WERI-Rb-1 (cell line): Measurements from ENCODE around the gene WNT5A.

Experiments used
- DNase-seq: peaks from one replicate; pipeline ENCODE4 v3.0.0-alpha.2; 2020
- H3K27ac ChIP-seq: fragments of 250-450 bp; sonication (Bioruptor Pico); 2 replicates; pipeline ENCODE4 v1.5.1; 2020; ENCODE audit warnings: mild to moderate bottlenecking, moderate library complexity
- H3K27me3 ChIP-seq: fragments of 250-450 bp; sonication (Bioruptor Pico); 2 replicates; pipeline ENCODE4 v1.5.1; 2021; ENCODE audit warnings: mild to moderate bottlenecking, low read depth, moderate library complexity; ENCODE audit not compliant: insufficient read depth, severe bottlenecking
- H3K36me3 ChIP-seq: fragments of 250-450 bp; sonication (Bioruptor Pico); 2 replicates; pipeline ENCODE4 v1.5.1; 2020; ENCODE audit warnings: mild to moderate bottlenecking, moderate library complexity
- H3K4me3 ChIP-seq: 2 replicates; pipeline ENCODE4 v1.5.1; 2011; ENCODE audit warnings: low read depth, mild to moderate bottlenecking, control low read depth, low read length
- H3K9me3 ChIP-seq: fragments of 250-450 bp; sonication (Bioruptor Pico); 2 replicates; pipeline ENCODE4 v1.5.1; 2021; ENCODE audit warnings: mild to moderate bottlenecking, moderate library complexity; ENCODE audit not compliant: severe bottlenecking
- TF ChIP-seq, protein P1 (sequence below): IDR thresholded peaks from 2 replicates; pipeline ENCODE4 v1.5.1; 2011; ENCODE audit warnings: low read depth, mild to moderate bottlenecking, control low read depth, inconsistent platforms, low read length

The WNT5A gene

DNA sequence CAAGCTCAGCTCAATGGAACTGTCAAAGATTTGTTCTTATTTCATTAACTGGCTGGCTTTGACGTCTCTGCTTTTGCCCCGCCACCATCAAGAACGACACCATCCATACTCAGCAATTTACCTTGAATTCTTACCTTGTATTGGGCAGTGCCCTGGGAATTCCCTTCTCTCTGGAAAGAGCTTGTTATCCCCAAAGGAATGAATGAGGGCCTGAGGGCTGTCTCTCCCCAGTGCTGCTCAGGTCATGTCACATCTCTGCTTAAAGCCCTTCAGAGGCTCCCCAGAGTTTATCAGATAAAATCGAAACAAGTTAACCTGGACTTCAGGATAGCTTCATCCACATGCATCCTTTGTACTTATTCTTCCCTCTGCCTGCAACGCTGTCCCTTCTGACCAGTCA is 5.9 kb upstream of the WNT5A start:
- H3K4me3 ChIP-seq = no peak overlapping the region
- H3K27me3 ChIP-seq = no peaks in the 10 kb centered on the region
- H3K9me3 ChIP-seq = no peaks in the 10 kb centered on the region
- DNase-seq = no peak
- TF ChIP-seq, protein P1, sequence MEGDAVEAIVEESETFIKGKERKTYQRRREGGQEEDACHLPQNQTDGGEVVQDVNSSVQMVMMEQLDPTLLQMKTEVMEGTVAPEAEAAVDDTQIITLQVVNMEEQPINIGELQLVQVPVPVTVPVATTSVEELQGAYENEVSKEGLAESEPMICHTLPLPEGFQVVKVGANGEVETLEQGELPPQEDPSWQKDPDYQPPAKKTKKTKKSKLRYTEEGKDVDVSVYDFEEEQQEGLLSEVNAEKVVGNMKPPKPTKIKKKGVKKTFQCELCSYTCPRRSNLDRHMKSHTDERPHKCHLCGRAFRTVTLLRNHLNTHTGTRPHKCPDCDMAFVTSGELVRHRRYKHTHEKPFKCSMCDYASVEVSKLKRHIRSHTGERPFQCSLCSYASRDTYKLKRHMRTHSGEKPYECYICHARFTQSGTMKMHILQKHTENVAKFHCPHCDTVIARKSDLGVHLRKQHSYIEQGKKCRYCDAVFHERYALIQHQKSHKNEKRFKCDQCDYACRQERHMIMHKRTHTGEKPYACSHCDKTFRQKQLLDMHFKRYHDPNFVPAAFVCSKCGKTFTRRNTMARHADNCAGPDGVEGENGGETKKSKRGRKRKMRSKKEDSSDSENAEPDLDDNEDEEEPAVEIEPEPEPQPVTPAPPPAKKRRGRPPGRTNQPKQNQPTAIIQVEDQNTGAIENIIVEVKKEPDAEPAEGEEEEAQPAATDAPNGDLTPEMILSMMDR = no peak
- no peak overlapping the region for H3K27ac ChIP-seq
- H3K36me3 ChIP-seq = no peaks in the 10 kb centered on the region

- no peaks in the 10 kb centered on the region for H3K9me3 ChIP-seq
- peaks cover 4% of the 10 kb centered on the region for H3K27me3 ChIP-seq
- no peak overlapping the region for H3K27ac ChIP-seq
- H3K4me3 ChIP-seq = no peak overlapping the region
- TF ChIP-seq, protein P1 = no peak
- no peak for DNase-seq
- no peaks in the 10 kb centered on the region for H3K36me3 ChIP-seq
Observed at GRCh38 chr3:55491296-55491816, 4.2 kb upstream of the WNT5A start.

DNA sequence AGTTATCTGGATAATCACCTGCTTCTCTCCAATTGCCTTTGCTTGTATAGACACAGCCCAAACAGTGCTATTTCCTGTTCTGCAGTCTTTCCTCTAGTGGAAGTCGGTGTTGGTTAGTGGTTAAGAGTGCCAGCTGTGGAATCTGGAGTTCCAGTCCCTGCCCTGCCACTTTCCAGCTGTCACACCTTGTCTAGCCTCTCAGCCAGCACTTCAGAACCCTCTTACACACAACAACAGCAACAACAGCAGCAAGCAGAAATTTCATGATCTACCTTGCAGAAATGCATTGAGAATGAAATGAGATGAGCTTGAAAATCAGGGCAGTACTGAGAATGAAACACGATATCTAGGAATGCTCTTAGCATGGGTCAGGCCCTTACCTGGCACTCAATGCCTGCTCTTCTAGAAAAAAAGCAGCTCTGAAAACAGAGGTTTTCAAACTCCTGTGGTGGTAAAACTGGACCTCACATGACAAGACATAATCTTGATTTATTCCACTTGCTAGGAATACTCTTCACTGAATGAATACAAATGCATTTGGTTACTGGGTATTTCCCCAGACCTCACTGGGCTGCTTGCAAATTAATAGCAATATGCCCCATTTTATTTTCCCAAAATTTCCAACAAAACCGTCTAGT is 3.3 kb upstream of the WNT5A start:
- no peak for DNase-seq
- TF ChIP-seq, protein P1 = no peak
- H3K27me3 ChIP-seq = peaks cover 13% of the 10 kb centered on the region
- H3K27ac ChIP-seq = no peak overlapping the region
- no peak overlapping the region for H3K4me3 ChIP-seq
- no peaks in the 10 kb centered on the region for H3K9me3 ChIP-seq
- H3K36me3 ChIP-seq = no peaks in the 10 kb centered on the region

DNA sequence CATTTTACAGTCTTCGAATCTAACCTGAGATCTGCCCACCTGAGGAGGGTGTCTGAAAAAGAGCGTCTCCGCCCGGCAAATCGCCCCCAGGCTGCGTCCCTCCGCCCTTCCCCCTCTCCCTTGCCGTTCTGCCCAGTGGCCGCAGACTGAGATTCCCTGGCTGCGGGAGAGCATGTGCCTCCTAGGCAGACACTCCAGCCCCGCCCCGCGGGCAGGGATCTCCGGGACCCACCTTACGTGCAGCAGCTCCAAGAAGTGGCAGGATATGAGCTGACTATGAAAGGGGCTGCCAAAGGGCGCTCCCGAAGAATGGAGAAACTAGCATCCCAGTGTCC is 2.7 kb upstream of the WNT5A start:
- DNase-seq = no peak
- Histone ChIP-seq H3K4me3 (no peak overlapping the region), H3K27ac (no peak overlapping the region)

DNA sequence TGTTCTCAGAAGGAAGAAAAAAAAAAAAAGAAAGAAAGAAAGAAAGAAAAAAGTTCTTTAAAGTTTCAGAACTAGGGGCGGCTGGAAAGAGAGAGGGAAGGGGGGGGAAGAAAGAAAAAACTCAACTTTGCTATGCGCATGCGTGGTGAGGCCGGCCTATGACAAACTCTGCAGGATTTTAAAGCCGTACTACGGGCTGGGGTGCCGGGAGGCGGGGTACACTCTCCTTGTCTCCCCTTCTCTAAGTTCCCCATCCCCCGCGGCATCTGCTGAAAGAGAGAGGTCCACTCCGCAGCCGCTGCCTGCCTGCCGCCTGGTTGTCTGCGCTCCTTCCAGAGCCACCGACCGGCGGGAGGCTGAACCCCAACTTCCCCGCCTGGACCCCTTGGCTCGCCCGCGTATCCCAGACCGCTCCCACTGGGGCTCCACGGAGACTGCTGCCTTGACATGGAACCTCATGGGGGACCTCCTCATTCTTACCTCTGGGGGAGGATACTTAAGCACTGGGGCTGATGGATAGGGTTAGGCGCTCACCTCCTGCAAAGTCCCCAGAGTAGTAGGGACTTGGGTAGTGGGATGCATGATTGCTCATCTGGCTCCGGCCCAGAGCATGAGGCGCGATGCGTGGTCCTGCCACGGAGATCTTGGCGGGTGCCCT is 1.4 kb upstream of the WNT5A start:
- no peaks in the 10 kb centered on the region for H3K36me3 ChIP-seq
- TF ChIP-seq, protein P1 = no peak
- H3K9me3 ChIP-seq = no peaks in the 10 kb centered on the region
- peak; percentile 51 for DNase-seq
- no peak overlapping the region for H3K27ac ChIP-seq
- H3K4me3 ChIP-seq = peak overlapping the region; percentile 84
- H3K27me3 ChIP-seq = peaks cover 28% of the 10 kb centered on the region

More for the DNA sequence above, 2.7 kb upstream of the WNT5A start:
- Histone ChIP-seq H3K27me3 (peaks cover 16% of the 10 kb centered on the region), H3K9me3 (no peaks in the 10 kb centered on the region), H3K36me3 (no peaks in the 10 kb centered on the region)
- TF ChIP-seq, protein P1 = no peak
